IPS-18a (cell line): Measurements from ENCODE around the gene POLR3G.

ENCODE experiments used
- H3K27ac ChIP-seq: one replicate; pipeline ENCODE4 v1.5.1; 2013; ENCODE audit warnings: low read length
- H3K27me3 ChIP-seq: one replicate; pipeline ENCODE4 v1.6.1; 2013; ENCODE audit warnings: mild to moderate bottlenecking, low read length; ENCODE audit not compliant: control insufficient read depth, insufficient read depth
- H3K36me3 ChIP-seq: one replicate; pipeline ENCODE4 v1.6.1; 2013; ENCODE audit warnings: low read depth, low read length; ENCODE audit not compliant: control insufficient read depth
- H3K4me1 ChIP-seq: one replicate; pipeline ENCODE4 v1.6.1; 2013; ENCODE audit warnings: low read depth, low read length; ENCODE audit not compliant: control insufficient read depth
- H3K4me3 ChIP-seq: one replicate; pipeline ENCODE4 v1.5.1; 2013; ENCODE audit warnings: low read length
- H3K9ac ChIP-seq: one replicate; pipeline ENCODE4 v1.6.1; 2013; ENCODE audit warnings: mild to moderate bottlenecking, low read length, moderate library complexity
- H3K9me3 ChIP-seq: one replicate; pipeline ENCODE4 v1.6.1; 2013; ENCODE audit warnings: low read depth, low read length; ENCODE audit not compliant: control insufficient read depth

The POLR3G gene

DNA sequence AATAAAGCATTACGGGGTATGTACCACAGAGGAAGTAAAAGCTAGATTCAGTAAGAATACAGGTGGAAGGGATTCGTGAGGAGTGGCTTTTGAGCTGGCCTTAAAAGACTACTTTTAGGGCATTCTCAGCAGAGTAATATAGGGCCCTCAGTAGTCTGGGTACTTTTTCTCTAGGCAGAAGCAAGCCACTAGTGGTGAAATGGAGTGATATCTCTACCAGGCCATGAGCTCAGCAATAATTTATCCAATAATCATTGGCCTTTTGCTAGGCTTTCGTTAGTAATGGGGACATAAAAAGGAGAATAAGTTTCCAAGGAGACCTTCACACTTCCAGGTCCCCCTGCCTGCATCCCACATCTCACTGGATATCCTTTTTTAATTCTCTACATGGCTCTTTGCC lies 1.7 kb downstream of the POLR3G start:
- H3K9ac ChIP-seq, result peak overlapping the region; percentile 78

DNA sequence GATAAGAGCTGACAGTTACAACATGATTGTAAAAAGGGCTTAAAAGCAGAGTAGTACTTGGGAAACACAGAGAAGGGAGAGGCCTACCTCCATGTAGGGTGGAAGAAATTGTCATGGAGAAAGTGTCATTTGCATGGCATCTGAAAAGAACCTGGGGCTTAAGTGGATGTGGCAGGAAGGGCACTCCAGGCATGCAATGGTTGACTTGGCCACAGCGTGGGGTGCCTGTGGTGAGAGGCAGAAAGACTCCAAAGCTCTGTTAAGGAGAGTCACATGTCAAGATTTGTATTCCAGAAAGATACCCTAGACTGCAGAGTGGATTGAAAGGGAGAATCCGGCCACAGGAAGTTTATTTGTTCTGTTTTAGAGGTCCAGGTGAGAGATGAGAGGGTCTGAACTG lies 2.4 kb downstream of the POLR3G start:
- Histone ChIP-seq H3K27ac (no peak overlapping the region), H3K4me1 (peaks cover 55% of the 10 kb centered on the region), H3K9ac (peak overlapping the region; percentile 0), H3K4me3 (peak overlapping the region; percentile 84), H3K36me3 (peaks cover 19% of the 10 kb centered on the region), H3K27me3 (no peaks in the 10 kb centered on the region), H3K9me3 (no peaks in the 10 kb centered on the region)

More for the DNA sequence above, 1.7 kb downstream of the POLR3G start:
- H3K4me3 ChIP-seq, result peak overlapping the region; percentile 84
- H3K27ac ChIP-seq, result no peak overlapping the region
- no peaks in the 10 kb centered on the region for H3K27me3 ChIP-seq
- peaks cover 54% of the 10 kb centered on the region for H3K4me1 ChIP-seq
- peaks cover 19% of the 10 kb centered on the region for H3K36me3 ChIP-seq
- no peaks in the 10 kb centered on the region for H3K9me3 ChIP-seq

DNA sequence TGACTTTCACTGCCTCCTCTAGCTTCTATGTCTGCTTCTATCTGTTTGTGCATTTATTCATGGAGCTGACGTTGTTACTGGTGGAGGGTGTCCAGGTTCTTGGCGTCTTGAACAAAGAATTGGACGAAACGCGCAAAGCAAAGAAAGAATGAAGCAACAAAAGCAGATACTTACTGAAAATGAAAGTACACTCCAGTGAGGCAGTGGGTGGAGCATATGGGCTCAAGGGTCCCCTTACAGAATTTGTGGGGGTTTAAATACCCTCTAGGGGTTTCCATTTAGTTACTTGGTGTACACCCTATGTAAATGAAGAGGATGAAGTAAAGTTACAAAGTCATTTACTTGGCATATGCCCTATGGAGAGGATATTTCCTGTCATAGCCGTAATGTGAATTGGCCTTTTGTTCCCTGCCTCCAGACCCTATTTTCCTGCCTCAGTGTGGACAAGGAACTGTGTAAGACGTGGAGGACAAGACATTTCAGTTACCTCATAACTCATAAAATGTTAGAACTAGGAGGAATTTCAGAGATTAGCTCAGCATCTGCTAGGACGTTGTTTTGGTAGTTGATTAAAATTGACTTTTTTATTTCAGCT lies 3.1 kb downstream of the POLR3G start:
- Histone ChIP-seq H3K27me3 (no peaks in the 10 kb centered on the region), H3K4me3 (peak overlapping the region; percentile 84), H3K9me3 (no peaks in the 10 kb centered on the region), H3K9ac (peak overlapping the region; percentile 0), H3K4me1 (peaks cover 52% of the 10 kb centered on the region), H3K27ac (peak overlapping the region; percentile 49), H3K36me3 (peaks cover 19% of the 10 kb centered on the region)

DNA sequence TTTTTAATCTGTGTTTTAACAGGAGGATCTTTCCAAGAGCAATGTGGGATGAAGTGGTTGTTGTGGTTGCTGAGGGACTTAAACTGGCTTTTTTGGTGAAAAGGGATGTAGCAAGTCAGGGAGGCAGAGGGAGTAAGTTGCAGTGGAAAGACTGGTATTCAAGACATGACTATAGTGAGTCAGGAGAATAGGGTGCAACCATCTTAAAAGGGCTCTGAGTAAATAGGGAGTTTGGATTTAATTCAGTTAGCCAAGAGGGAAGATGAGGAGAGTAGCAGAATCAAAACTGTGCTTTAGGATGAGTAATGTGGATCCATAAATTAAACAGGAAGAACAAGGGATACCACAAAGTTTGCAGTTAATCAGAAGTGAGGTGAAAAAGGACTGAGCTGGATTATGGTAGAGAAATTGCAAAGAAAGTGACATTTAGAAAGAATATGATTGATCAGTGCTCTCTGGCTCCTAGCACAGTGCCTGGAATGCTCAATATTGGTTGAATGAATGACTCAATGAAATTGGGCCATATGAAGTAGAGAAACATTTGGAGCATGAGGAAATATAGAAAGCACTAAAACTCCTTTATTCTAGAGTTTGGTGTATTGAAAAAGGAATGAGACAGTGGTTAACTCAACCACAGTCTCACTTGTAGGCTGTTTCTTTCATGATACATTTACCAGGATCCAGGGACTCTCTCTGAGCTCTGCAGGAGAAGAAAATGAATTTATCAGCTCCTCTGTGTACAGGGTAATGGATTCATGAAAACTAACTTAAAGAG lies 5.1 kb downstream of the POLR3G start:
- peaks cover 24% of the 10 kb centered on the region for H3K36me3 ChIP-seq
- H3K9ac ChIP-seq, result no peak overlapping the region
- H3K4me1 ChIP-seq, result peaks cover 57% of the 10 kb centered on the region
- no peaks in the 10 kb centered on the region for H3K9me3 ChIP-seq
- H3K4me3 ChIP-seq, result no peak overlapping the region
- H3K27me3 ChIP-seq, result no peaks in the 10 kb centered on the region
- H3K27ac ChIP-seq, result peak overlapping the region; percentile 32

DNA sequence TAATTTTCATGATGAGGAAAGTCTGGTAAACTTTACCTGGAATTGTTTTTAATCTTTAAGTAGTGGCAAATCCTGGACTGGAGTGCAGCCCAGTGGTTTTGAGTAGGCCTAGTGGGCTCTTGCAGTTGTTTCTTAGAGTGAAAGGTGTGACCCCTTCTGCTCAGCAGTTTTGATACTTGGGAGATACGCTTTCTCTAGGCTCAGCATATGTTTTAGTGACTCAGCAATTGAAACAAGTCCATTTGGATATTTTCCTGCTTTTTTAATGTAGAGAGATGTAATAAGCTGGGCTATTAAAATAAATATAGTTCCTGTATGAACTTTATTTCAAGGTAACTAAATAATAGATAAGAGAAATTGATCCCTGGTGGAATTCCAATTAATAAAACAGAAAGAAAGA lies 6.0 kb downstream of the POLR3G start:
- Histone ChIP-seq H3K4me1 (peaks cover 57% of the 10 kb centered on the region), H3K27ac (peak overlapping the region; percentile 12), H3K4me3 (no peak overlapping the region), H3K9ac (no peak overlapping the region), H3K27me3 (no peaks in the 10 kb centered on the region), H3K9me3 (no peaks in the 10 kb centered on the region), H3K36me3 (peaks cover 33% of the 10 kb centered on the region)

DNA sequence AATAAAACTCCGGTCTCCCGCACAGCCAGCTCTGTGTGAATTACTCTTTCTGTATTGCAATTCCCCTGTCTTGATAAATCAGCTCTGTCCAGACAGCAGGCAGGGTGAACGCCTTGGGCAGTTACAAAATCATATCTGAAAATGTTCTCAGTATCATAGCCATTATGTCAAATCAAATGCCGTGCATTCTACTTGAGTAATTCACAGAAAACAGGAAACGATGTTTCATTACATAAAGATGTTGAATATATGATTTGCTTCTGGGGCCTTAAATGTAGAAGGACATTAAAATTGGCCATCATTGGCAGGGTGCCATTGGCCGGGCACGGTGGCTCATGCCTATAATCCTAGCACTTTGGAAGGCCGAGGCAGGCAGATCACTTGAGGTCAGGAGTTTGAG lies 8.5 kb downstream of the POLR3G start:
- no peak overlapping the region for H3K9ac ChIP-seq
- peaks cover 39% of the 10 kb centered on the region for H3K4me1 ChIP-seq

DNA sequence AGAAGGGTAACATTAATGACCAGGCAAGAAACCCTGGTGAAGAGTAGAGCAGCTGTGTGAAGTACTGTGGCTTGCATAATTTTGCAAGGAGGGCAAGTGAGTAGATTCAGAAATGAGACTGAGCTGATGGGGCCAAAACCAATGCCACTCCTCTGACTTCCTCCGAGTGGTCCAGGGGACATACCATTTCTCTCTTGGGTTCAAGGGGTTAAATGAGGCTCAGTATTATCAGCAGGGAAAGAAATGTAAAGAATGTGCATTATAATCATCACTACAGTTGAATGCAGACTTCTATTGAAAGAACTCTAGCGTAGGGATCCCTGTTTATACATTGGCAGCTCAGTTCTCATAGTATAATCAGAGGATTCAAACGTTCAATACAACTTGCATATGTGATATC lies 9.9 kb downstream of the POLR3G start:
- Histone ChIP-seq H3K36me3 (peaks cover 59% of the 10 kb centered on the region), H3K9me3 (no peaks in the 10 kb centered on the region), H3K27ac (no peak overlapping the region), H3K9ac (no peak overlapping the region), H3K4me3 (no peak overlapping the region), H3K4me1 (peaks cover 28% of the 10 kb centered on the region), H3K27me3 (no peaks in the 10 kb centered on the region)

More for the DNA sequence above, 8.5 kb downstream of the POLR3G start:
- Histone ChIP-seq H3K4me3 (no peak overlapping the region), H3K9me3 (no peaks in the 10 kb centered on the region), H3K36me3 (peaks cover 53% of the 10 kb centered on the region), H3K27me3 (no peaks in the 10 kb centered on the region), H3K27ac (no peak overlapping the region)

DNA sequence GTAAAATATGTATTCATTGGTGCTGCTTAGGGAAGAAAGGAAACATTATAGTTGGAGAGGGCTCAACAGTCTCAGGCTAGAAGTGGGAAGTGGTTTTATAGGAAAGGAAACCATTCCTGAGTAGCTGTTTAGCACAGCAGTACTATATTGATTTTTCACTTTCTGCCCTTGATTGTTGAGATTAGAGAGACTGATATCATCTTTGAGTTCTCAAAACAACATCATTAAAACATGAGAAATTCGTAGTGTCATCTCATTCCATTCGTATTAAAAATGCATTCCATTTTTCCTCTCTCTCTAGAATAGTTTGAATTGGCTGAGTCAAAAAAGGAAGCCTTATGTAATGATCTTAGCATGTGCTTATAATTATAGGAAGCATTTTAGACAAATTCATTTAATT lies 14.1 kb downstream of the POLR3G start:
- Histone ChIP-seq H3K4me3 (no peak overlapping the region), H3K27ac (no peak overlapping the region), H3K4me1 (peaks cover 9% of the 10 kb centered on the region), H3K9ac (no peak overlapping the region), H3K27me3 (no peaks in the 10 kb centered on the region), H3K36me3 (peaks cover 75% of the 10 kb centered on the region), H3K9me3 (no peaks in the 10 kb centered on the region)

DNA sequence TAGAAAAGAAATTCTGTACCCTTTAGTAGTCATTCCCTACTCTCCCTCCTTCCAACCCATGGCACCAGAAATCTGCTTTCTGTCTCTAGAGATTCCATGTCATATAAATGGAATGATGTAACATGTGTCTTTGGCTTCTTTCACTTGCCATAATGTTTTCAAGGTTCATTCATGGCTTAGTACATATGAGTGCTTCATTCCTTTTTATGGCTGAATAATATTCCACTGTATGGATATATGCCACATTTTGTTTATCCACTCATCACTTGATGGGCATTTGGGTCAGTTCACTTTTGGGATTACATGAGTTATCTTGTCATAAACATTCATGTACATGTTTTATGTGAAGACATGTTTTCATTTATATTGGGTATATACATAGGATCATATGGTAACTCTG lies 19.4 kb downstream of the POLR3G start:
- Histone ChIP-seq H3K4me1 (no peaks in the 10 kb centered on the region), H3K9me3 (no peaks in the 10 kb centered on the region), H3K27me3 (no peaks in the 10 kb centered on the region), H3K4me3 (no peak overlapping the region), H3K36me3 (peaks cover 77% of the 10 kb centered on the region), H3K27ac (no peak overlapping the region), H3K9ac (no peak overlapping the region)

DNA sequence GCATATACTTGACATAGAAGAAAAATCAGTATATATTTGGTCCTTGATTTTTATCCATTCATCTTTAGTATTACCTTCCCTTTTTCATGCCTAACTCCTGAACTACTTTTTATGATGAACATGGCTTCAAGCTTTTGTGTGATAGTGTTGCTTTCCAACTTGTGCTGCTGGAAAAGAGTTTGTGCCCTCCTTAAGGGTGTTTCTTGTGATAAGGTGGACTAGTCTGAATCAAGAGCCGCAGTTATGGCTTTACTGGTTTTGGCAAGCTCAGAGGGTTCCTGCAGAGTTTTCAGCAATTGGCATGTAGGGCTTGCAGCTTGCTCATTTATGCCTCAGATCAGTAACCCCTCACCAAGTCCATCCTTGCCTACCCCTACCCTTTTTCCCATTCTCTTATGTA lies 20.5 kb downstream of the POLR3G start:
- Histone ChIP-seq H3K4me1 (no peaks in the 10 kb centered on the region), H3K27ac (no peak overlapping the region), H3K27me3 (no peaks in the 10 kb centered on the region), H3K9me3 (no peaks in the 10 kb centered on the region), H3K9ac (no peak overlapping the region), H3K36me3 (peaks cover 77% of the 10 kb centered on the region), H3K4me3 (no peak overlapping the region)

DNA sequence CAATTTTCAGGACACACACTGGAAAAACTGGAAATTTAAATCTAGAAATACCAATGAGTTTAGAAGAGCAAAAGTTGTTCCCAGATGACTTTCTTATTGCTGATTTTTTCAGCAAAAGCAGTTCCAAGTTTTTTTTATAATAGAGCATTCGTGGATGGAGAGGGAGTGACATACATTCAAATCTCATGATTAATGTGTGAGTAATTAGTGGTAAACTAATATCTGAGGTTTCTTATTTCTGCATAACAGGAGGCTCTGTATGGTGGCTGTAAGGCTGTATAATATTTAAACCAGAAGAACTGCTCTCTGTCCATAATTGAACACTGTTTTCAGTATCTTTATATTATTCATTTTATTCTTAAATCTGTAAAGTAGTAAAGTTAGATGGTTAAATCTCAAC lies 28.9 kb downstream of the POLR3G start:
- Histone ChIP-seq H3K9ac (no peak overlapping the region), H3K27me3 (no peaks in the 10 kb centered on the region), H3K4me3 (no peak overlapping the region), H3K9me3 (no peaks in the 10 kb centered on the region), H3K4me1 (no peaks in the 10 kb centered on the region), H3K36me3 (peaks cover 79% of the 10 kb centered on the region), H3K27ac (no peak overlapping the region)

DNA sequence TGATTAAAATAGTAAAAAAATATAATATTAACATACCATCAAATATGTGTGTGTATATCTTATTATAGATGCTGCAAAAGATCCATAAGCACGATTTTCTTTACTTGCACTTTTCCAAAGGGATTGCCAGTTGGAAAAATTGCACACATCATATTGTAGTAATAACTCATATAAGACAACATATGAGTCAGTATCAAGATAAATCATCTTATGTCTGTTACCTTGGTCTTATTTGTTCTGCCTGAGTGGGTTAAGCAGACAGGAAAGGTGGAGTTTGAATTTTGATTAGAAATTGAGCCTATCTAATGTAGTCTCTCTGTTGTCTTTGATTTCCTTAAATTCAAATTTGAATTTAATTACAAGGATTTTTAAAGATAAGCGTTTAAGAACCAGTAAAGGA lies 30.1 kb downstream of the POLR3G start:
- H3K9me3 ChIP-seq, result no peaks in the 10 kb centered on the region
- no peak overlapping the region for H3K4me3 ChIP-seq
- H3K9ac ChIP-seq, result no peak overlapping the region
- H3K27ac ChIP-seq, result no peak overlapping the region
- no peaks in the 10 kb centered on the region for H3K4me1 ChIP-seq
- no peaks in the 10 kb centered on the region for H3K27me3 ChIP-seq
- H3K36me3 ChIP-seq, result peaks cover 76% of the 10 kb centered on the region
